Chondrocyte (in vitro differentiated cells): ENCODE results near the gene NFKBIZ. TPM values are rescaled to one million over a fixed set of nuclear protein-coding genes. Genes with fewer than 3 reads are reported as not detected.
"Not testable (repeated sequence)": the region's sequence is repeated elsewhere in the genome, so short reads cannot be mapped to it uniquely, and the experiment has no call there.

Experiments
- DNase-seq: peaks from one replicate; pipeline ENCODE4 v3.0.0; 2021; ENCODE audit warnings: mixed read lengths, low spot score
- H3K27ac Mint-ChIP-seq: one replicate; pipeline ENCODE4 v1.8.0; 2021; ENCODE audit warnings: mild to moderate bottlenecking, moderate library complexity, mixed read lengths; ENCODE audit not compliant: unreplicated experiment
- H3K27me3 Mint-ChIP-seq: 2 replicates; pipeline ENCODE4 v1.8.0; 2021; ENCODE audit warnings: low read depth, mixed read lengths
- H3K36me3 Mint-ChIP-seq: 2 replicates; pipeline ENCODE4 v1.8.0; 2021; ENCODE audit warnings: low read depth, mixed read lengths
- H3K4me1 Mint-ChIP-seq: 2 replicates; pipeline ENCODE4 v1.8.0; 2021; ENCODE audit warnings: low read depth, mild to moderate bottlenecking, mixed read lengths
- H3K4me3 Mint-ChIP-seq: one replicate; pipeline ENCODE4 v1.8.0; 2021; ENCODE audit warnings: mild to moderate bottlenecking, moderate library complexity, mixed read lengths; ENCODE audit not compliant: unreplicated experiment
- H3K9me3 Mint-ChIP-seq: 2 replicates; pipeline ENCODE4 v1.8.0; 2021; ENCODE audit warnings: low read depth, mixed read lengths
- total RNA-seq: library from RNA; stranded (reverse); gene quantifications from 3 replicates; pipeline ENCODE4 v1.2.1, GENCODE V29; 2021
- TF ChIP-seq, protein P1 (sequence below): fragments of 200-600 bp; sonication (generic); IDR thresholded peaks from 2 replicates; pipeline ENCODE4 v1.5.0; 2021; ENCODE audit warnings: antibody characterized with exemption, mild to moderate bottlenecking, moderate library complexity

Gene NFKBIZ
- total RNA-seq, 1 donor from 2014 or later = 18.9 TPM

DNA sequence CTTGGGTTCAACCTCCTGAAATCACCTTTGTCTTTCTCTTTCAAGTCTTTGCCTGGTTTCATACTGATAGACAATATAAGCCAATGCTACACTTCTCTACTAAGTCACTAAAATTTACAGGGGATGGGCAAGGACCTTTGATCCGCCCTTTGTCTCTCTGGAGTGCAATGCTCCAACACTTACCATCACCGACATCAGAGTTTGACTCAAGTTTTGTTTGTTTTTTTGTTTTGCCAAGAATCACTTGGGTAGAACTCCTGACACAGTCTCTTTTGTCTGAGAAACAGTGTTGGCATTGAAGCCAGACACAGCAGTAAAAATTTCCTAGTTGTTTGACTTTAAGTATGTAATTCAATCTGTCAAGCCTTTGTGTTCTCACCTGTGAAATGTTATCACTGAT, 29.3 kb downstream of the NFKBIZ start:
- peaks cover 3% of the 10 kb centered on the region for H3K9me3 Mint-ChIP-seq
- H3K36me3 Mint-ChIP-seq = no peaks in the 10 kb centered on the region

DNA sequence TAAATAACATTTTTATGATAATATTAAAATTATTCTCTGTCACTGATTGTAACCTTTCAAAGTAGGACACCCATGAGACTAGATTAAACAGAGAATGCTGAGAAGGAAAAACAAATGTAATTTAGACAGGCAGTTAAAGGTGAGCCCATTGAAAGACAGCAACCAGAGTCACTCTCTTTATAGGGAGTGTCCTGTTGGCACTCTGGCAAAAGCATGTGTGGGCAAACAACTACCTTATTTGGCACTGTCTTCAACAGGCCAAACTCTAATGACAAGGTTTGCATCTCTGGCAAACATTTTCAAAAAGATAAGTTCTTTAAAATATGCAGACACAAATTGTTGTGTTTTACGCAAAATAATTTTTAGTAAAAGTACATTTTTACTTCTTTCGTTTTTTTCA, 29.8 kb downstream of the NFKBIZ start:
- Mint-ChIP-seq H3K36me3 (no peaks in the 10 kb centered on the region), H3K4me3 (no peak overlapping the region), H3K4me1 (no peaks in the 10 kb centered on the region), H3K27me3 (no peaks in the 10 kb centered on the region), H3K9me3 (peaks cover 3% of the 10 kb centered on the region), H3K27ac (no peak overlapping the region)
- DNase-seq = no peak
- TF ChIP-seq, protein P1, sequence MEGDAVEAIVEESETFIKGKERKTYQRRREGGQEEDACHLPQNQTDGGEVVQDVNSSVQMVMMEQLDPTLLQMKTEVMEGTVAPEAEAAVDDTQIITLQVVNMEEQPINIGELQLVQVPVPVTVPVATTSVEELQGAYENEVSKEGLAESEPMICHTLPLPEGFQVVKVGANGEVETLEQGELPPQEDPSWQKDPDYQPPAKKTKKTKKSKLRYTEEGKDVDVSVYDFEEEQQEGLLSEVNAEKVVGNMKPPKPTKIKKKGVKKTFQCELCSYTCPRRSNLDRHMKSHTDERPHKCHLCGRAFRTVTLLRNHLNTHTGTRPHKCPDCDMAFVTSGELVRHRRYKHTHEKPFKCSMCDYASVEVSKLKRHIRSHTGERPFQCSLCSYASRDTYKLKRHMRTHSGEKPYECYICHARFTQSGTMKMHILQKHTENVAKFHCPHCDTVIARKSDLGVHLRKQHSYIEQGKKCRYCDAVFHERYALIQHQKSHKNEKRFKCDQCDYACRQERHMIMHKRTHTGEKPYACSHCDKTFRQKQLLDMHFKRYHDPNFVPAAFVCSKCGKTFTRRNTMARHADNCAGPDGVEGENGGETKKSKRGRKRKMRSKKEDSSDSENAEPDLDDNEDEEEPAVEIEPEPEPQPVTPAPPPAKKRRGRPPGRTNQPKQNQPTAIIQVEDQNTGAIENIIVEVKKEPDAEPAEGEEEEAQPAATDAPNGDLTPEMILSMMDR = no peak

More for the DNA sequence above, 29.3 kb downstream of the NFKBIZ start:
- Mint-ChIP-seq H3K27me3 (no peaks in the 10 kb centered on the region), H3K27ac (no peak overlapping the region), H3K4me3 (no peak overlapping the region), H3K4me1 (no peaks in the 10 kb centered on the region)
- TF ChIP-seq, protein P1 = no peak
- DNase-seq = no peak

DNA sequence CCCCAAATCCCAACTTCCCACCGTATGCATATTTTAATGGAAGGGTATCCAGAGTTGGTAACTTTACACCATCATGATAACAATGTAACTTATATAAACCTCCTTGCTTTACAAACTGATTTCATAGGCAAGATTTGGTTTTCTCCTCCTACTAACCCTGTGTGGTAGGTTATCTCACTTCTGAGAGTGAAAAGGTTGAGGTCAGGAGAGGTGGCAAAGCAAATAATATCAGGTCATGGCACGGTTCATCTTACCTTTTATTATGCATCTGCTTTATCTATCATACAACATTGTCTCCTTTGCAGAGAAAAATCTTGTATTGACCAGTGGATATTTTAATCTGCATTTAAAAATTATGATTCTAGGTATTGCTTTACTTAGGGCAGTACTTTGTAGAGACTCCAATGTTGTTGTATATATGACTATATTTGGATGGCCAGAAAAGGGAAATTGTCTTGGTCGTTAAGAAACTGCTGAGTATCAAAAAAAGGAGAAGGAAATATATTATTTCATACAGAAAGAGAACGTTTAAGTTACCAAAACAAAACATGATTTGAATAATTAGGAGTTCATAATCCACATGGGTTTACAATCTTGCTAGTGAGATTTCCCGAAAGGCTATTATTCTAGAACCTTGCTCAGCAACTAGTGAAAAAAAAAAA, 30.4 kb downstream of the NFKBIZ start:
- Mint-ChIP-seq H3K36me3 (no peaks in the 10 kb centered on the region), H3K27ac (no peak overlapping the region), H3K9me3 (peaks cover 3% of the 10 kb centered on the region), H3K27me3 (no peaks in the 10 kb centered on the region), H3K4me1 (no peaks in the 10 kb centered on the region), H3K4me3 (no peak overlapping the region)
- no peak for DNase-seq
- TF ChIP-seq, protein P1 = no peak

DNA sequence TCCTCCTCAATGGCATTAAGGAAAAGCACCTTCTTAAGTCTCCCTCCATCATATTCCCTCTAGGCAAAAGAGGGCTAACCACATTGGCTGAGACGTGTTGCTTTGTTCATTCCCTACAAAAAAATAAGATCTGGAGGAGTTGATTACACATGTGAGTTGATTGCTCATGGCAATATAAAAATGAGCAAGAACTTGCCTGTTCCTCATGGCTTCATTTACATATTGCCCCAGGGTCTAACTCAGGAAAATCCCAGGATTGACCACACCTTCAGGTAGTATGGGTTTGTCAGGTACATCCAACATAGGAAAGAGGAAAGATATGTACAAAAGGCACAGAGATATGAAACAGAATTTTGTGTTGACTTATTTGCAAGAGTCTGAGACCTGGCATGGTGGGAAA, 35.5 kb downstream of the NFKBIZ start:
- H3K27me3 Mint-ChIP-seq = no peaks in the 10 kb centered on the region

DNA sequence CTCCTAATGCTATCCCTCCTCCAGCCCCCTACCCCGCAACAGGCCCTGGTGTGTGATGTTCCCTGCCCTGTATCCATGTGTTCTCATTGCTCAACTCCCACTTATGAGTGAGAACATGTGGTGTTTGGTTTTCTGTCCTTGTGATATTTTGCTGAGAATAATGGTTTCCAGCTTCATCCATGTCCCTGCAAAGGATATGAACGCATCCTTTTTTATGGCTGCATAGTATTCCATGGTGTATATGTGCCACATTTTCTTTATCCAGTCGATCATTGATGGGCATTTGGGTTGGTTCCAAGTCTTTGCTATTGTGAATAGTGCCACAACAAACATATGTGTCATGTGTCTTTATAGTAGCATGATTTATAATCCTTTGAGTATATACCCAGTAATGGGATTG, 36.3 kb downstream of the NFKBIZ start:
- not testable (repeated sequence) for H3K27ac Mint-ChIP-seq

More for the DNA sequence above, 35.5 kb downstream of the NFKBIZ start:
- Mint-ChIP-seq H3K36me3 (no peaks in the 10 kb centered on the region), H3K27ac (no peak overlapping the region), H3K9me3 (peaks cover 2% of the 10 kb centered on the region), H3K4me3 (no peak overlapping the region), H3K4me1 (no peaks in the 10 kb centered on the region)
- no peak for DNase-seq
- TF ChIP-seq, protein P1 = no peak

DNA sequence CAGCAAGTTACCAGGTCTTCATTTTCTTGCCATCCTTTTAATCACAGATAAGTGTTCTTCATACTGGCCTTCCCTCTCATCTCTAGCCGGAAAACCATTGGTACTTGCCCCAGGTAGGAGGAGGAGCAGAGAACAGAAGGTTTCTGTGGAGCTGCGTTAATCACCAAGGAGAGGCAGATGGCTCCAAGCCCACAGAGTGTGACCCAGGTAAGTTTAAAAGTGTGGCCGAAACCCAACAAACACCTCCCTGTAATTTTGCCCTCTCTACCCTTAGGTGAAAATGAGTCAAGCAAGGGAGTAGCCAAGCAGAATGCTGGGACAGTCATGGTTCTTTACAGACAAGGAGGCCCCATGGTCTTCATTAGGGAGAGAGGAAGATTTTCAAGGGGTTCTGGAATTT, 37.3 kb downstream of the NFKBIZ start:
- TF ChIP-seq, protein P1 = no peak
- no peak overlapping the region for H3K27ac Mint-ChIP-seq
- H3K4me3 Mint-ChIP-seq = no peak overlapping the region
- H3K4me1 Mint-ChIP-seq = no peaks in the 10 kb centered on the region
- peaks cover 2% of the 10 kb centered on the region for H3K9me3 Mint-ChIP-seq
- H3K27me3 Mint-ChIP-seq = no peaks in the 10 kb centered on the region
- DNase-seq = no peak
- no peaks in the 10 kb centered on the region for H3K36me3 Mint-ChIP-seq

More for the DNA sequence above, 36.3 kb downstream of the NFKBIZ start:
- not testable (repeated sequence) for H3K36me3 Mint-ChIP-seq, H3K4me3 Mint-ChIP-seq, H3K9me3 Mint-ChIP-seq, H3K27me3 Mint-ChIP-seq, DNase-seq, H3K4me1 Mint-ChIP-seq
